Natural killer cell (primary cell): Measurements from ENCODE around the gene SPDYE17. TPM values are rescaled to one million over a fixed set of nuclear protein-coding genes. Genes with fewer than 3 reads are reported as not detected.
"Not testable (repeated sequence)": the region's sequence is repeated elsewhere in the genome, so short reads cannot be mapped to it uniquely, and the experiment has no call there.

Source experiments
- ATAC-seq, 3 donors: fragments of 150-1000 bp in 2 of 3; fragments of 200-7000 bp in 1 of 3; cut with Tn5 transposase; 1 replicate in 1 of 3; 2 replicates in 2 of 3; pipeline ENCODE4 v1.10.0; 2021; ENCODE audit warnings: mild to moderate bottlenecking in 2 of 3, moderate library complexity in 2 of 3
- DNase-seq, 2 donors: peaks; one replicate each; pipeline versions ENCODE4 v3.0.0 to v3.0.0-alpha.2; 2013 to 2021; ENCODE audit warnings: mixed read lengths in 1 of 2
- H3K27ac ChIP-seq: one replicate; pipeline ENCODE4 v1.5.1; 2013; ENCODE audit warnings: mild to moderate bottlenecking, low read length
- H3K27me3 ChIP-seq: one replicate; pipeline ENCODE4 v1.6.1; 2013; ENCODE audit warnings: low read length; ENCODE audit not compliant: control insufficient read depth, insufficient read depth
- H3K36me3 ChIP-seq: one replicate; pipeline ENCODE4 v1.6.1; 2013; ENCODE audit warnings: low read length; ENCODE audit not compliant: control insufficient read depth, insufficient read depth
- H3K4me1 ChIP-seq: one replicate; pipeline ENCODE4 v1.6.1; 2013; ENCODE audit warnings: low read length; ENCODE audit not compliant: control insufficient read depth, insufficient read depth
- H3K4me3 ChIP-seq: one replicate; pipeline ENCODE4 v1.5.1; 2013; ENCODE audit warnings: low read length
- H3K9me3 ChIP-seq: one replicate; pipeline ENCODE4 v1.6.1; 2013; ENCODE audit warnings: low read length; ENCODE audit not compliant: control insufficient read depth, insufficient read depth
- H3K27ac Mint-ChIP-seq, 2 donors: one replicate each; pipeline ENCODE4 v1.8.0; 2022; ENCODE audit warnings: mild to moderate bottlenecking in 2 of 2, mixed read lengths in 2 of 2, moderate library complexity in 1 of 2
- H3K27me3 Mint-ChIP-seq, 2 donors: one replicate each; pipeline ENCODE4 v1.8.0; 2022; ENCODE audit warnings: low read depth in 2 of 2, mixed read lengths in 2 of 2
- H3K36me3 Mint-ChIP-seq: one replicate; pipeline ENCODE4 v1.8.0; 2022; ENCODE audit warnings: mixed read lengths
- H3K4me1 Mint-ChIP-seq, 2 donors: one replicate each; pipeline ENCODE4 v1.8.0; 2022; ENCODE audit warnings: mixed read lengths in 2 of 2
- H3K4me3 Mint-ChIP-seq: one replicate; pipeline ENCODE4 v1.8.0; 2022; ENCODE audit warnings: mild to moderate bottlenecking, moderate library complexity, mixed read lengths
- H3K9me3 Mint-ChIP-seq, 2 donors: one replicate each; pipeline ENCODE4 v1.8.0; 2022; ENCODE audit warnings: mixed read lengths in 2 of 2
- WGBS: methylation state at CpG from one replicate; pipeline ENCODE4 v1.1.7; 2013; ENCODE audit warnings: missing lambda C conversion rate; ENCODE audit not compliant: insufficient coverage; 5-methylcytosine and 5-hydroxymethylcytosine counted together
- intact Hi-C: fragments of 100-400 bp; cut with micrococcal nuclease; formaldehyde crosslinking; loops from one replicate; pipeline ENCODE4 v1.14.2; 2022
- total RNA-seq, 4 donors: library from RNA; stranded (reverse); fragments of 120-200 nt in 1 of 4; gene quantifications; one replicate each; pipeline versions ENCODE4 v1.2.3 to v1.2.4, GENCODE V29; 2013 to 2022

The SPDYE17 gene
- total RNA-seq, 3 donors from 2014 or later (not counting 1 experiment from before 2014, with no cell fraction given), result not detected

DNA sequence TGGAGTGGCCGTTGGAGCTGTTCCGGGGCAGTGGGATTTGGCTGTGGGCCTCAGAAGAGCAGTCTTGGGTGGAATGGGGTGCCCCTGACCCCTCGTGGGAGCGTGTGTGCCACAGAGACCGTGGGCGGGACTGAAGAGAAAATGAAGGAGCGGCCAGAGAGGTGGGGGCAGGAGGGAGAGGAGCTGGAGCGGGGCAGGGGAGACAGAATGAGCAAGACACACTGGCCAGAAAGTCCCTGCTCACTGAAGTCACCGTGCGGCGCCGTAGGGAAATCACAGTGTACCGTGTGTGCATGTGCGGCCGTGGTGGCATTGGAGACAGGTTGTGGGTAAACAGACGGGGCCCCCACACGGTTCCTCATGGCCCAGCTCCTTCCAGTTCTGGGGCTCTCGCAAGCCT, 40.0 kb downstream of the SPDYE17 start:
- WGBS, result 97% methylated on average over 5 of the region's 18 CpGs
- not testable (repeated sequence) for ATAC-seq, H3K27me3 ChIP-seq, H3K4me1 ChIP-seq, H3K27ac Mint-ChIP-seq, H3K4me3 Mint-ChIP-seq, H3K27ac ChIP-seq, H3K9me3 Mint-ChIP-seq, H3K4me3 ChIP-seq, H3K9me3 ChIP-seq, DNase-seq, H3K4me1 Mint-ChIP-seq, H3K36me3 ChIP-seq, H3K27me3 Mint-ChIP-seq, H3K36me3 Mint-ChIP-seq
- intact Hi-C loops, result loop anchor here (10.0 kb wide), 1 partner anchor 487 kb away; no protein-coding TSS in a partner anchor

- not testable (repeated sequence) for H3K4me1 ChIP-seq, H3K27me3 ChIP-seq, H3K4me3 ChIP-seq, H3K4me1 Mint-ChIP-seq, H3K9me3 ChIP-seq, H3K36me3 Mint-ChIP-seq, ATAC-seq, H3K9me3 Mint-ChIP-seq, H3K27me3 Mint-ChIP-seq, DNase-seq, H3K36me3 ChIP-seq, H3K27ac Mint-ChIP-seq, H3K27ac ChIP-seq, H3K4me3 Mint-ChIP-seq
- intact Hi-C loops, result loop anchor here (10.0 kb wide), 1 partner anchor 485 kb away; no protein-coding TSS in a partner anchor
- 80% methylated on average over 4 of the region's 12 CpGs for WGBS
Observed at GRCh38 chr7:76990202-76990601, 42.0 kb downstream of the SPDYE17 start.

- intact Hi-C loops, H3K4me1 Mint-ChIP-seq, H3K27me3 ChIP-seq, H3K9me3 Mint-ChIP-seq, H3K27me3 Mint-ChIP-seq, H3K27ac Mint-ChIP-seq, H3K4me1 ChIP-seq, H3K27ac ChIP-seq, H3K4me3 ChIP-seq, DNase-seq, H3K36me3 Mint-ChIP-seq, ATAC-seq, H3K9me3 ChIP-seq, H3K4me3 Mint-ChIP-seq, H3K36me3 ChIP-seq: not testable (repeated sequence)
- 94% methylated on average over 2 of the region's 16 CpGs for WGBS
Observed at GRCh38 chr7:76985924-76986717, 46.0 kb downstream of the SPDYE17 start.

DNA sequence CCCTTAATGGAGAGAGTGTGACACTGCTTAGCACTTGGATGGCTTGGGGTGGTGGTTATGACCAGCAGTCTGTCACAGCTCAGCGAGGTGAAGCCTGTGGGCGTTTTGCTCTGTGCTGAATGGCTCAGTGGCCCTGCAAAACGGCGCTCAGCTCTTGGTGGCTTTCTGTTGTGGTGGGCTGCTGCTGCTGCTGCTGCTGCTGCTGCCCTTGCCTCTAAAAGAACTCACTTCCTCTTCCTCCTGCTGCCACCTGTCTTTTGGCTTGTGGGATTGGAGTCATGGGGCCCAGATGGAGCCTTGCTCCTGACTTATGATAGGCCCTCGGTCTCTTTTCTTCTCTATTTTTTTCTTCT, 47.4 kb downstream of the SPDYE17 start:
- H3K4me3 Mint-ChIP-seq, H3K9me3 Mint-ChIP-seq, H3K36me3 Mint-ChIP-seq, intact Hi-C loops, H3K27ac ChIP-seq, H3K36me3 ChIP-seq, H3K4me1 Mint-ChIP-seq, H3K9me3 ChIP-seq, DNase-seq, H3K27ac Mint-ChIP-seq, H3K4me1 ChIP-seq, H3K27me3 Mint-ChIP-seq, H3K27me3 ChIP-seq, H3K4me3 ChIP-seq: not testable (repeated sequence)
- WGBS, result no CpG with 5 or more reads among the region's 5 CpGs
- ATAC-seq, result peak; percentile 85 to 95 (median 95)

DNA sequence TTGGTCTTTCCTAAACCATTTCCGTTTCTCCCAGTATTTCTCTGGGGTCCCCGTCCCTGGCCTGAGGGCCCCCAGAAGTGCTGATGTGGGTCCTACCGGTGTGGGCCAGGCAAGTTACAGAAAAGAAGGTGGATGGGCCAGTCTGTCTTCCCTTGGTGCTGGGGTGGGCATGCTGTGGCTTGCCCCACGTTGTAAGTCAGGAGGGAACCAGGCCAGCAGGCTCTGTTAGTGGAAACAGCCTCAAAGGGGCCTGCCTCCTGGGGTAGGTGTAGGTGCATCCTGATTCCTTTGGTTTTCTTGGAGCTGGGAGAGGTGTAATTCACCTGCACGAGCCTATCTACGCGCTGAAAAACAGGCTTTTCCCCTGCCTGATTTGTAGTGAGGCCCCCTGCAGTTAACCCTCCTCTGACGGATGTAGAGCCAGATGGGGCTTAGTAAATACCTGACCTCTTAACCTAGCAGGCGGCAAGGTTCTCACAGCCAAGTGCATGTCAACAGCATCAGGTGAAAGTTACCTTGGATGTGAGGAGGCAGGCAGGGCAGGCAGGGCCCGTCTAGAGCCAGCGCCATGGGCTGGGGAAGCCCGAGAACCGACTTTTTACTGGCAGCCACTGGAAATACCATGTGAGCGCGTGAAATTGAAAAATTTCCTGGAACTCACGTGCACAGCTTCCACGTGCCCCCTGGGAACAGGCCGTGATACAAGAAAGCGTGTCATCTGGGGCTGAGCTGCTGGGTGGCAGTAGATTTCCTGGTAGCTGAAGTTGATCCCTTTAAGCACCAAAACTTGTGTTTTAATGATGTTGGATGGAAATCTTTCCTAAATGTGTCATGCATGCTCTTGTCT, 48.0 kb downstream of the SPDYE17 start:
- H3K27ac ChIP-seq, H3K4me3 Mint-ChIP-seq, H3K27me3 ChIP-seq, H3K36me3 Mint-ChIP-seq, H3K9me3 ChIP-seq, H3K36me3 ChIP-seq, H3K4me1 ChIP-seq, H3K4me3 ChIP-seq, H3K27ac Mint-ChIP-seq, H3K4me1 Mint-ChIP-seq, H3K9me3 Mint-ChIP-seq, H3K27me3 Mint-ChIP-seq, intact Hi-C loops, DNase-seq: not testable (repeated sequence)
- no CpG with 5 or more reads among the region's 19 CpGs for WGBS
- peak in 1 of 3 donors; percentile 3 for ATAC-seq

DNA sequence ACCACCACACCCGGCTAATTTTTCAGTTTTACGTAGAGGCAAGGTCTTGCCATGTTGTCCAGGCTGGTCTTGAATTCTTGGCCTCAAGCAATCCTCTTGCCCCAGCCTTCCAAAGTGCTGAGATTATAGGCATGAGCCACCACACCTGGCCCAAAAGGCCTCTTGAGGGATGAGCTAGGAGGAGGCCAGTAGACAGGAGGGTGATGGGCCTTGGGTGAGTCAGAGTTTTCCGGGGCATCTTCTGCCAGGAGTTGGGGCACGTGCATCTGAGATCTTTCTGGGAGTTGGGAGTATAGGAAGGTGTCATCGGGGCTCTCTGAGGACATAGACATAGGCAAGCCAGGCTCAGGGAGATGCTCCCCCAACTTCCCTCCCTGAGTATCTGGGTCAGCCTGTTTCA, 48.8 kb downstream of the SPDYE17 start:
- H3K36me3 Mint-ChIP-seq, H3K4me1 Mint-ChIP-seq, H3K4me1 ChIP-seq, H3K27ac ChIP-seq, H3K9me3 ChIP-seq, H3K9me3 Mint-ChIP-seq, ATAC-seq, intact Hi-C loops, H3K4me3 ChIP-seq, H3K36me3 ChIP-seq, H3K27ac Mint-ChIP-seq, H3K27me3 ChIP-seq, H3K27me3 Mint-ChIP-seq, DNase-seq, H3K4me3 Mint-ChIP-seq: not testable (repeated sequence)
- WGBS, result no CpG with 5 or more reads among the region's 5 CpGs

- H3K36me3 ChIP-seq, intact Hi-C loops, H3K27ac ChIP-seq, H3K4me1 Mint-ChIP-seq, H3K27me3 ChIP-seq, H3K27me3 Mint-ChIP-seq, DNase-seq, H3K4me3 ChIP-seq, H3K36me3 Mint-ChIP-seq, ATAC-seq, H3K9me3 Mint-ChIP-seq, H3K9me3 ChIP-seq, H3K4me3 Mint-ChIP-seq, H3K4me1 ChIP-seq, H3K27ac Mint-ChIP-seq: not testable (repeated sequence)
- WGBS, result 100% methylated on average over 2 of the region's 10 CpGs
Observed at GRCh38 chr7:76982501-76982900, 49.7 kb downstream of the SPDYE17 start.
